RWPE1 (cell line): ENCODE results near the gene THBS2.
"Not testable (repeated sequence)": the region's sequence is repeated elsewhere in the genome, so short reads cannot be mapped to it uniquely, and the experiment has no call there.

Source experiments
- CTCF ChIA-PET: fragments of 350-600 bp; sonication (Branson Sonifier 250); formaldehyde crosslinking; extraction: SDS; loops from one replicate; lab custom pipeline; 2021; lab: Yijun Ruan, JAX
- POLR2A ChIA-PET: fragments of 400-600 bp; formaldehyde crosslinking; extraction: SDS; loops from one replicate; lab custom pipeline; 2020; ENCODE audit warnings: antibody characterized with exemption; ENCODE audit not compliant: low non-redundant PET; lab: Yijun Ruan, JAX
- DNase-seq: peaks from one replicate; pipeline ENCODE4 v3.0.0; 2012; ENCODE audit warnings: low spot score
- H3K27ac ChIP-seq: fragments of 450-650 bp; 2 replicates; pipeline ENCODE4 v1.5.1; 2017
- TF ChIP-seq, protein P1 (sequence below): fragments of 450-650 bp; conservative IDR thresholded peaks from 2 replicates; pipeline ENCODE4 v1.5.1; 2017; ENCODE audit warnings: low read depth, mild to moderate bottlenecking

THBS2 gene

DNA sequence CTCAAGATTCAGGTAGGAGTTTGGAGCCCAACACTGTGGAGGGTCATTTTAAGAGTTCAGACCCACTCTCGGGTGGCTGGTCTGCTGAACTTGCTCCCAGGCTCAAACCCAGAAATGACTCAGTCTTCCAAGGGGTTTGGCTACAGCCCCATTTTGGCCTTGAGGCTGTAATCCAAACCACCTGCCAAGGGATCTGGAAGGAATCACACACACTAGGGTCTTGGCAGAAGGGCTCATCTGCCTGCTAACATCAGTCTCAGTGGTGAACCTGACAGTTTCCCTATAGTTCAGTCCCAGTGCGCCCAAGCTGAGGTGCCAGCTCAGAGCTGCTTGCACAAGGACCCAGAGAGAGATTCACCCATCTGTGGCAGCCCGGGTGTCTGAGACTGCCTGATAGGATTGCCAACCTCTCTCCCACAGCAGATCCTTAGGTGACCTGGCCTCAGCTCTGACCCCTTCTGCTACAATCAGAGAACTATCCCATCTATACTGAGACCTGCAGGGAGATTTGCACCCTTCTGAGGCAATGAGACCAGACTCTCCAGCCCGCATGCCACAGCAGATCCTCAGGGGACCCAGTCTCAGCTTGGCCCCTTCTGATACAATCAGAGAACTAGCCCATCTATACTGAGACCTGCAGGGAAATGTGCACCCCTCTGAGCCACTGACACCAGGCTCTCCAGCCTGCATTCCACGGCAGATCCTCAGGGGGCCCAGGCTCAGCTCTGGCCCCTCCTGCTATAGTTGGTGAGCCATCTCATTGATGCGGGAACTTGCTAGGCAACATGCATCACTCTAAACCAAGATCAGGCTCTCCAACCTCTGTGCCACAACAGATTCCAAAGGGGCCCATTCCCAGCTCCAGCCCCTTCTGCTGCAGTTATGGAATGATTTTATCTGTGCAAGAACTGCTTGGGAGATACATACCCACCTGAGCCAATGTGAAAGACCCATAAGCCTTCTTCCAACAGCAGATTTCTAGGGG, 48.2 kb downstream of the THBS2 start:
- TF ChIP-seq, protein P1, sequence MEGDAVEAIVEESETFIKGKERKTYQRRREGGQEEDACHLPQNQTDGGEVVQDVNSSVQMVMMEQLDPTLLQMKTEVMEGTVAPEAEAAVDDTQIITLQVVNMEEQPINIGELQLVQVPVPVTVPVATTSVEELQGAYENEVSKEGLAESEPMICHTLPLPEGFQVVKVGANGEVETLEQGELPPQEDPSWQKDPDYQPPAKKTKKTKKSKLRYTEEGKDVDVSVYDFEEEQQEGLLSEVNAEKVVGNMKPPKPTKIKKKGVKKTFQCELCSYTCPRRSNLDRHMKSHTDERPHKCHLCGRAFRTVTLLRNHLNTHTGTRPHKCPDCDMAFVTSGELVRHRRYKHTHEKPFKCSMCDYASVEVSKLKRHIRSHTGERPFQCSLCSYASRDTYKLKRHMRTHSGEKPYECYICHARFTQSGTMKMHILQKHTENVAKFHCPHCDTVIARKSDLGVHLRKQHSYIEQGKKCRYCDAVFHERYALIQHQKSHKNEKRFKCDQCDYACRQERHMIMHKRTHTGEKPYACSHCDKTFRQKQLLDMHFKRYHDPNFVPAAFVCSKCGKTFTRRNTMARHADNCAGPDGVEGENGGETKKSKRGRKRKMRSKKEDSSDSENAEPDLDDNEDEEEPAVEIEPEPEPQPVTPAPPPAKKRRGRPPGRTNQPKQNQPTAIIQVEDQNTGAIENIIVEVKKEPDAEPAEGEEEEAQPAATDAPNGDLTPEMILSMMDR: no peak
- POLR2A ChIA-PET: no interaction called here
- no peak for DNase-seq
- H3K27ac ChIP-seq: no peak overlapping the region
- CTCF ChIA-PET: interaction anchor here (0.6 kb wide), 2 partner anchors 310 to 767 kb away, joined by 3 to 4 read pairs; no protein-coding TSS in a partner anchor

DNA sequence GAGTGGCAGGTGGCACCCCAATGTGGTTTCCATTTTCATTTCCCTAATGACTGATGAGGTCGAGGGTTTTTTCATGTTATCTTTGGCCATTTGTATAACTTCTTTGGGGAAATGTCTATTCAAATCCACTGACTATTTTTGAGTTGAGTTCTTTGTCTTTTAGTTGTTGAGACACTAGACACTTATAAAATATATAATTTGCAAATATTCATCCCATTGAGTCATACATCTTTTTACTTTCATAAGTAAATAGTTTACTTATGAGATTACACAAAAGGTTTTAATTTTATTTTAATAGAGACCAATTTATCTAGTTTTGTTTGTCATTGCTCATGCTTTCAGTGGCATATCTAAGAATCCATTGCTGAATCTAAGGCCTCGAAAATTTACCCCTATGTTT, 49.5 kb downstream of the THBS2 start:
- POLR2A ChIA-PET: no interaction called here
- CTCF ChIA-PET: no interaction called here
- TF ChIP-seq, protein P1: no peak
- DNase-seq: no peak
- no peak overlapping the region for H3K27ac ChIP-seq

DNA sequence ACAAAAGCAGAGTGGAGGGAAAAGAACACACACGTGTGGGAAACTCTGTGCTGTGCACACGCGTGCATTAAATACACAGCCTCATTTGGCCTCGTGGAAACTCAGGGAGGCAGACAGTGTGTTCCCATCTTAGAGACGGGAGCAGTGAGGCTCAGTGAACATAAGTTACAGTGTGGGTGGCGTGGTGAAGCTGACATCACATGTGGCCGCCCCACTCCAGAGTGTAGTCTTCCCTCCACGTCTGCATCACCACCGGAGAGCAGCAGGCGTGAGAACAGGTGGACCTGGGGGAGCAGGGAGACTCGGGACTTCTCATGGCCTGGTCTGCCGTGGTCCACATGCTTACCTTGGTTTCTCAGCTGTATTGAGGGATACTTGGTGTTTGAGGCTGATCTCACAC, 51.7 kb downstream of the THBS2 start:
- POLR2A ChIA-PET: no interaction called here
- DNase-seq: no peak
- TF ChIP-seq, protein P1: no peak
- CTCF ChIA-PET: interaction anchor here (0.6 kb wide), 1 partner anchor 31 kb away, joined by 4 read pairs; no protein-coding TSS in a partner anchor
- no peak overlapping the region for H3K27ac ChIP-seq

DNA sequence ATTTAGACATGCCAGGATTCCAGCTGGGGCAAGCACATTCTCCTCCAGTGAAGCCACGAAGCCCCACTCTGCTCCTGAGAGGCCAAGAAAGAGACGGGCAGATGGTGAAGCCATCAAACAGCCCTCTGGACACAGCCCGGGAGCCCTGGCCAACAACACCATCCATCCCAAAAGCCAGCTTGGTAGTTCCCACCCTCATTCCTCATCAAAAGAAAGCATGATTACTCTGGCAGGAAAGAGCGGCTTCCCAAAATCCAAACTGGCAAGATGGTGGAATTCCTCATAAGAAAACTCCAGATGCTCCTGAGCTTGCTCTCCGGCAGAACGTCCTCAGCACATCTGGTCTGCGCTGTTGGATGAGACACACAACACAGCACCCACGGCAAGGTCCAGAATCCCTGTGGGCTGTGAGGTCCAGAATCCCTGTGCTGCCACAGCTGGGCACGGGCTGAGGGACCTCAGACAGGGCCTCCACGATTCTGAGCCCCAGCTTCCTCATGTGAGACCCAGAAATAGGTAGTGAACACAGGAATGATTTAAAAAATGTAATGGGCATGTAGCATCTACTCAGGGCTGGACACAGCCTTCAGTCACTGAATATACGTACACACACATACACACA, 52.6 kb downstream of the THBS2 start:
- ChIA-PET CTCF (interaction anchor here (0.6 kb wide), 2 partner anchors 287 to 575 kb away, joined by 3 to 5 read pairs; no protein-coding TSS in a partner anchor), POLR2A (no interaction called here)
- no peak overlapping the region for H3K27ac ChIP-seq
- DNase-seq: no peak
- TF ChIP-seq, protein P1: no peak

DNA sequence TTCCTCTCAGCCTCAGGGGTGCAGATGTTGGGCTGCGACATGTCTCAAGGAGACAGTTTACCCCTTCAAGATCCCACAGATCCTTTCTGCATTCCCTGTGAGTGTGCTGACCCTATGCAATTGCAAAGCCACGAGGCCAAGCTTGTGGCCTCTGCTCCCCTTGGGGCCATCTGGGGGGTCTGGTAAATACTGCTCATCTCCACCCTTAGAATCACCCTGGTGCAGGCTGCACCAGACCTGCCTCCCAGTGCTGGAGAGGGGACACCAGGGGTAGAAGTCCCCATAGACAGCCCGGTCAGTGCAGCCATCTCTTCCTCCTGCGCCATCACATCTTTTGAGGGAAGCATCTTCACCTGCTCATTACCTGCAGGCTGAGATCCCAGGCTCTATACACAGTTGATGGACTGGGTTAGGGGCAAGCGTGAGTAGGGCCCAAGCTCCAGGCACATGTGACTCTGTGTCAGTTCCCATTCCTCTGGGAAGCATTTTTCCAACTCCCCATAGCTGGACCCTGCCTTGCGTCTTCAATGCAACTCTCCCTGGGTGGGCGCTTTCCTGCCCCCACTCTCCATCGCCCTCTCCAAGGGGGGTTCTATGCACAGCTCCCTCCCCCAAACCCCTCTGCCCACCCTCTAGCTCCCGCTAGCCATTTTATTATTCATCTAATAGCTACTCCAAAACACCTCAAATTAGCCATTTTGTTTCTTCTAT, 53.9 kb downstream of the THBS2 start:
- TF ChIP-seq, protein P1: no peak
- CTCF ChIA-PET: interaction anchor here (0.7 kb wide), 1 partner anchor 9 kb away, joined by 3 read pairs; no protein-coding TSS in a partner anchor
- POLR2A ChIA-PET: no interaction called here
- no peak for DNase-seq
- no peak overlapping the region for H3K27ac ChIP-seq

DNA sequence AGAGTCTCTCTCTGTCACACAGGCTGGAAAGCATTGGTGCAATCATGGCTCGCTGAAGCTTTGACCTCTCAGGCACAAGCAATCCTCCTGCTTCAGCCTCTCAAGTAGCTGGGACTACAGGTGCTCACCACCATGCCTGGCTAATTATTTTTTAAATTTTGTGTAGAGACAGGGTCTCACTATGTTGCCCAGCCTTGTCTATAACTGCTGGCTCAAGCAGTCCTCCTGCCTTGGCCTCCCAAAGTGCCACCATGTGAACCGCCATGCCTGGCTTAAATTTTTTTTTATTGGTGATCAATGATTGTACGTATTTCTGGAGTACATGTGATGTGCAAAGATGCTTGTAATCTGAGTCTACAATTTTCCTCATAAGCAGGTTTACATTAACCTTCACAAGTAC, 54.8 kb downstream of the THBS2 start:
- POLR2A ChIA-PET: no interaction called here
- no peak for DNase-seq
- H3K27ac ChIP-seq: no peak overlapping the region
- TF ChIP-seq, protein P1: no peak
- CTCF ChIA-PET: interaction anchor here (0.7 kb wide), 1 partner anchor 8 kb away, joined by 3 read pairs; no protein-coding TSS in a partner anchor

DNA sequence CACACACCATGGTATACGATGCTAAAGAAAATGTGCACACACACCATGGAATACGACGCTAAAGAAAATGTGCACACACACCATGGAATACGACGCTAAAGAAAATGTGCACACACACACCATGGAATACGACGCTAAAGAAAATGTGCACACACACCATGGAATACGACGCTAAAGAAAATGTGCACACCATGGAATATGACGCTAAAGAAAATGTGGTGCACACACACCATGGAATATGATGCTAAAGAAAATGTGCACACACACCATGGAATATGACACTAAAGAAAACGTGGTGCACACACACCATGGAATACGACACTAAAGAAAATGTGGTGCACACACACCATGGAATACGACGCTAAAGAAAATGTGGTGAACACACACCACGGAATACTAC, 55.7 kb downstream of the THBS2 start:
- CTCF ChIA-PET, DNase-seq, POLR2A ChIA-PET, H3K27ac ChIP-seq: not testable (repeated sequence)

DNA sequence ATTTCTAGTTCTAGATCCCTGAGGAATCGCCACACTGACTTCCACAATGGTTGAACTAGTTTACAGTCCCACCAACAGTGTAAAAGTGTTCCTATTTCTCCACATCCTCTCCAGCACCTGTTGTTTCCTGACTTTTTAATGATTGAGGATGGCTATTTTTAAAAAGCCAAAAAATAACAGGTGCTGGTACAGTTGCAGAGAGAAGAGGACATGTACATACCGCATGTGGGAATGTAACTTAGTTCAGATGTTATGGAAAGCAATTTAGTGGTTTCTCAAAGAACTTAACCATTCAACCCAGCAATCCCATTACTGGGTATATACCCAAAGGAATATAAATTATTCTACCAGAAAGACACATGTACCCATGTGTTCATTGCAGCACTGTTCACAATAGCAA, 57.4 kb downstream of the THBS2 start:
- POLR2A ChIA-PET, CTCF ChIA-PET: not testable (repeated sequence)

More for the DNA sequence above, 57.4 kb downstream of the THBS2 start:
- not testable (repeated sequence) for H3K27ac ChIP-seq, DNase-seq
